Karpas-422 (cell line): ENCODE measurements around the gene ATG3. TPM values are rescaled to one million over a fixed set of nuclear protein-coding genes. Genes with fewer than 3 reads are reported as not detected.
"Not testable (repeated sequence)": the region's sequence is repeated elsewhere in the genome, so short reads cannot be mapped to it uniquely, and the experiment has no call there.

Experiments used
- DNase-seq: peaks from one replicate; pipeline ENCODE4 v3.0.0-alpha.2; 2015
- H2AFZ ChIP-seq: fragments of 200-600 bp; sonication (generic); 2 replicates; pipeline ENCODE4 v1.6.1; 2014; ENCODE audit warnings: antibody characterized with exemption, low read length, mixed read lengths
- H3K27ac ChIP-seq: fragments of 200-600 bp; sonication (generic); 2 replicates; pipeline ENCODE4 v1.5.1; 2014; ENCODE audit warnings: mild to moderate bottlenecking, low read length, moderate library complexity
- H3K27me3 ChIP-seq: fragments of 200-600 bp; sonication (generic); 2 replicates; pipeline ENCODE4 v1.6.1; 2014; ENCODE audit warnings: low read length, mixed read lengths
- H3K36me3 ChIP-seq: fragments of 200-600 bp; sonication (generic); 2 replicates; pipeline ENCODE4 v1.6.1; 2014; ENCODE audit warnings: low read length, mixed read lengths; ENCODE audit not compliant: insufficient read depth
- H3K4me1 ChIP-seq: fragments of 200-600 bp; sonication (generic); 2 replicates; pipeline ENCODE4 v1.6.1; 2014; ENCODE audit warnings: mild to moderate bottlenecking, low read length, mixed read lengths
- H3K4me2 ChIP-seq: fragments of 200-600 bp; sonication (generic); 2 replicates; pipeline ENCODE4 v1.6.1; 2014; ENCODE audit warnings: low read length, low read depth, mild to moderate bottlenecking; ENCODE audit not compliant: poor library complexity, severe bottlenecking
- H3K4me3 ChIP-seq: fragments of 200-600 bp; sonication (generic); 2 replicates; pipeline ENCODE4 v1.5.1; 2014; ENCODE audit warnings: mild to moderate bottlenecking, antibody characterized with exemption, low read length, mixed read lengths
- H3K79me2 ChIP-seq: fragments of 200-600 bp; sonication (generic); 2 replicates; pipeline ENCODE4 v1.6.1; 2014; ENCODE audit warnings: mild to moderate bottlenecking, low read length, mixed read lengths
- H3K9ac ChIP-seq: fragments of 200-600 bp; sonication (generic); 2 replicates; pipeline ENCODE4 v1.6.0; 2014; ENCODE audit warnings: low read length
- H3K9me2 ChIP-seq: fragments of 200-600 bp; sonication (generic), shearing (Covaris generic); replicated peaks from 2 replicates; pipeline ENCODE4 v1.6.0; 2014; ENCODE audit warnings: mild to moderate bottlenecking, low read length, moderate library complexity; ENCODE audit not compliant: insufficient read depth
- H3K9me3 ChIP-seq: fragments of 300-700, 200-600 bp; sonication (generic); 2 replicates; pipeline ENCODE4 v1.6.1; 2014; ENCODE audit warnings: low read length, mixed read lengths
- H4K20me1 ChIP-seq: fragments of 200-600 bp; sonication (generic); 2 replicates; pipeline ENCODE4 v1.6.1; 2014; ENCODE audit warnings: mild to moderate bottlenecking, antibody characterized with exemption, low read length, low read depth; ENCODE audit not compliant: insufficient read depth
- total RNA-seq: library from RNA; depleted of rRNA; stranded (reverse); fragments of >200 nt; shearing (Covaris generic); gene quantifications from 2 replicates; pipeline ENCODE4 v1.2.3, GENCODE V29; 2014; ENCODE audit warnings: low replicate concordance

The ATG3 gene
- total RNA-seq, 1 experiment from 2014 or later, result 102 TPM

GRCh38 chr3:112504123-112504522, 57.6 kb downstream of the ATG3 start:
- H3K79me2 ChIP-seq, result no peaks in the 10 kb centered on the region
- no peak overlapping the region for H3K4me3 ChIP-seq
- no peak for DNase-seq
- H3K9ac ChIP-seq, result no peak overlapping the region
- no peak overlapping the region for H2AFZ ChIP-seq
- no peaks in the 10 kb centered on the region for H3K9me2 ChIP-seq
- H3K4me2 ChIP-seq, result no peak overlapping the region
- H3K36me3 ChIP-seq, result no peaks in the 10 kb centered on the region
- no peaks in the 10 kb centered on the region for H3K9me3 ChIP-seq
- H3K4me1 ChIP-seq, result peaks cover 3% of the 10 kb centered on the region; the same call in 1 of the 2 replicates
- no peaks in the 10 kb centered on the region for H3K27me3 ChIP-seq
- no peaks in the 10 kb centered on the region for H4K20me1 ChIP-seq
- H3K27ac ChIP-seq, result no peak overlapping the region

- no peak overlapping the region for H3K4me3 ChIP-seq
- H3K9me2 ChIP-seq, result no peaks in the 10 kb centered on the region
- H3K9me3 ChIP-seq, result no peaks in the 10 kb centered on the region
- no peaks in the 10 kb centered on the region for H3K79me2 ChIP-seq
- H3K4me1 ChIP-seq, result no peaks in the 10 kb centered on the region
- no peaks in the 10 kb centered on the region for H3K36me3 ChIP-seq
- H4K20me1 ChIP-seq, result no peaks in the 10 kb centered on the region
- no peak overlapping the region for H3K4me2 ChIP-seq
- no peak overlapping the region for H2AFZ ChIP-seq
- H3K27me3 ChIP-seq, result no peaks in the 10 kb centered on the region
- H3K27ac ChIP-seq, result no peak overlapping the region
- no peak overlapping the region for H3K9ac ChIP-seq
- no peak for DNase-seq
Observed at GRCh38 chr3:112503304-112503972, 58.3 kb downstream of the ATG3 start.

GRCh38 chr3:112500621-112501020, 61.1 kb downstream of the ATG3 start:
- H3K9ac ChIP-seq, result no peak overlapping the region
- H3K9me2 ChIP-seq, result no peaks in the 10 kb centered on the region
- no peak overlapping the region for H3K4me2 ChIP-seq
- H3K27me3 ChIP-seq, result no peaks in the 10 kb centered on the region
- H3K4me3 ChIP-seq, result no peak overlapping the region
- H3K36me3 ChIP-seq, result no peaks in the 10 kb centered on the region
- H2AFZ ChIP-seq, result no peak overlapping the region
- no peak overlapping the region for H3K27ac ChIP-seq
- no peaks in the 10 kb centered on the region for H4K20me1 ChIP-seq
- H3K79me2 ChIP-seq, result no peaks in the 10 kb centered on the region
- H3K9me3 ChIP-seq, result no peaks in the 10 kb centered on the region
- H3K4me1 ChIP-seq, result no peaks in the 10 kb centered on the region
- no peak for DNase-seq

GRCh38 chr3:112498914-112499711, 62.6 kb downstream of the ATG3 start, which contains the start of gene BTLA:
TSS of gene BTLA (minus strand) at chr3:112499472. CDS start at chr3:112499358, 114 bp downstream.
- Histone ChIP-seq H3K36me3 (no peaks in the 10 kb centered on the region), H3K9me2 (no peaks in the 10 kb centered on the region), H3K4me1 (no peaks in the 10 kb centered on the region), H3K27ac (no peak within 1 kb of the TSS), H3K9ac (no peak within 1 kb of the TSS), H3K79me2 (no peaks in the 10 kb centered on the region), H3K4me2 (no peak within 1 kb of the TSS), H2AFZ (no peak within 1 kb of the TSS), H3K27me3 (no peaks in the 10 kb centered on the region), H4K20me1 (no peaks in the 10 kb centered on the region), H3K4me3 (no peak within 1 kb of the TSS), H3K9me3 (no peaks in the 10 kb centered on the region)
- DNase-seq, result no peak

GRCh38 chr3:112497897-112498548, 63.7 kb downstream of the ATG3 start:
- H3K4me2 ChIP-seq, result no peak overlapping the region

GRCh38 chr3:112496366-112497067, 65.2 kb downstream of the ATG3 start:
- H3K4me2 ChIP-seq, result no peak overlapping the region
- no peak overlapping the region for H3K9ac ChIP-seq
- H3K79me2 ChIP-seq, result no peaks in the 10 kb centered on the region
- H3K9me2 ChIP-seq, result no peaks in the 10 kb centered on the region
- H4K20me1 ChIP-seq, result no peaks in the 10 kb centered on the region
- H3K27me3 ChIP-seq, result no peaks in the 10 kb centered on the region
- no peak for DNase-seq
- no peak overlapping the region for H2AFZ ChIP-seq
- no peaks in the 10 kb centered on the region for H3K36me3 ChIP-seq
- no peak overlapping the region for H3K4me3 ChIP-seq
- no peak overlapping the region for H3K27ac ChIP-seq
- no peaks in the 10 kb centered on the region for H3K4me1 ChIP-seq
- H3K9me3 ChIP-seq, result no peaks in the 10 kb centered on the region

More at GRCh38 chr3:112497897-112498548, 63.7 kb downstream of the ATG3 start:
- DNase-seq, result no peak
- Histone ChIP-seq H3K4me1 (no peaks in the 10 kb centered on the region), H2AFZ (no peak overlapping the region), H3K4me3 (no peak overlapping the region), H3K9me2 (no peaks in the 10 kb centered on the region), H3K27ac (no peak overlapping the region), H3K79me2 (no peaks in the 10 kb centered on the region), H3K27me3 (no peaks in the 10 kb centered on the region), H4K20me1 (no peaks in the 10 kb centered on the region), H3K9me3 (no peaks in the 10 kb centered on the region), H3K9ac (no peak overlapping the region), H3K36me3 (no peaks in the 10 kb centered on the region)

- H4K20me1 ChIP-seq, H3K9ac ChIP-seq, H2AFZ ChIP-seq, H3K4me3 ChIP-seq, H3K27me3 ChIP-seq, H3K27ac ChIP-seq, DNase-seq, H3K36me3 ChIP-seq, H3K79me2 ChIP-seq, H3K9me3 ChIP-seq, H3K4me1 ChIP-seq, H3K9me2 ChIP-seq, H3K4me2 ChIP-seq: not testable (repeated sequence)
Observed at GRCh38 chr3:112494448-112494767, 67.4 kb downstream of the ATG3 start.

- Histone ChIP-seq H3K4me3 (no peak overlapping the region), H3K36me3 (no peaks in the 10 kb centered on the region), H2AFZ (no peak overlapping the region), H4K20me1 (no peaks in the 10 kb centered on the region), H3K79me2 (no peaks in the 10 kb centered on the region), H3K9ac (no peak overlapping the region), H3K4me2 (no peak overlapping the region), H3K9me2 (no peaks in the 10 kb centered on the region), H3K27me3 (no peaks in the 10 kb centered on the region), H3K9me3 (no peaks in the 10 kb centered on the region), H3K27ac (no peak overlapping the region), H3K4me1 (no peaks in the 10 kb centered on the region)
- no peak for DNase-seq
Observed at GRCh38 chr3:112492124-112492523, 69.6 kb downstream of the ATG3 start.
